K562 (cell line): ENCODE results near the gene TET2. TPM values are rescaled to one million over a fixed set of nuclear protein-coding genes. Genes with fewer than 3 reads are reported as not detected.

ENCODE experiments used
- polyA plus RNA-seq, 8 experiments: library from polyadenylated mRNA; depleted of rRNA in 4 of 8; stranded (reverse) in 5 of 8; unstranded in 3 of 8; fragments of >200 nt; fragmentation: Nextera tagmentation in 2 of 8; fragmentation: Illumina TruSeq in 1 of 8; extraction: Ambion mirVana in 2 of 8; extraction: Trizol in 1 of 8; gene quantifications; 2 replicates each; pipeline versions ENCODE4 v1.2.1 to v1.2.3, GENCODE V29; 2011 to 2014; ENCODE audit warnings: inconsistent platforms in 1 of 8, missing spikeins in 1 of 8
- total RNA-seq, 7 experiments: library from RNA; depleted of rRNA in 6 of 7; stranded (reverse); fragments of >200 nt in 6 of 7; fragmentation: Illumina TruSeq in 2 of 7; extraction: Trizol in 2 of 7; gene quantifications; 2 replicates each; pipeline versions ENCODE4 v1.2.1 to v1.2.3, GENCODE V29; 2011 to 2021; ENCODE audit warnings: low replicate concordance in 1 of 7
- TF ChIP-seq, protein P1 (sequence below): fragments of 450-650 bp; IDR thresholded peaks from 2 replicates; pipeline ENCODE4 v1.6.1; 2016; ENCODE audit warnings: low read depth

TET2 gene
- total and polyA plus RNA-seq, 9 of the 15 experiments (the other 6 are each of a cell fraction or from before 2014, with no cell fraction given): 0.80 to 11.1 (median 4.9) TPM

GRCh38 chr4:105179539-105180401, 33.1 kb downstream of the TET2 start (continued):
- TF ChIP-seq, protein P1, sequence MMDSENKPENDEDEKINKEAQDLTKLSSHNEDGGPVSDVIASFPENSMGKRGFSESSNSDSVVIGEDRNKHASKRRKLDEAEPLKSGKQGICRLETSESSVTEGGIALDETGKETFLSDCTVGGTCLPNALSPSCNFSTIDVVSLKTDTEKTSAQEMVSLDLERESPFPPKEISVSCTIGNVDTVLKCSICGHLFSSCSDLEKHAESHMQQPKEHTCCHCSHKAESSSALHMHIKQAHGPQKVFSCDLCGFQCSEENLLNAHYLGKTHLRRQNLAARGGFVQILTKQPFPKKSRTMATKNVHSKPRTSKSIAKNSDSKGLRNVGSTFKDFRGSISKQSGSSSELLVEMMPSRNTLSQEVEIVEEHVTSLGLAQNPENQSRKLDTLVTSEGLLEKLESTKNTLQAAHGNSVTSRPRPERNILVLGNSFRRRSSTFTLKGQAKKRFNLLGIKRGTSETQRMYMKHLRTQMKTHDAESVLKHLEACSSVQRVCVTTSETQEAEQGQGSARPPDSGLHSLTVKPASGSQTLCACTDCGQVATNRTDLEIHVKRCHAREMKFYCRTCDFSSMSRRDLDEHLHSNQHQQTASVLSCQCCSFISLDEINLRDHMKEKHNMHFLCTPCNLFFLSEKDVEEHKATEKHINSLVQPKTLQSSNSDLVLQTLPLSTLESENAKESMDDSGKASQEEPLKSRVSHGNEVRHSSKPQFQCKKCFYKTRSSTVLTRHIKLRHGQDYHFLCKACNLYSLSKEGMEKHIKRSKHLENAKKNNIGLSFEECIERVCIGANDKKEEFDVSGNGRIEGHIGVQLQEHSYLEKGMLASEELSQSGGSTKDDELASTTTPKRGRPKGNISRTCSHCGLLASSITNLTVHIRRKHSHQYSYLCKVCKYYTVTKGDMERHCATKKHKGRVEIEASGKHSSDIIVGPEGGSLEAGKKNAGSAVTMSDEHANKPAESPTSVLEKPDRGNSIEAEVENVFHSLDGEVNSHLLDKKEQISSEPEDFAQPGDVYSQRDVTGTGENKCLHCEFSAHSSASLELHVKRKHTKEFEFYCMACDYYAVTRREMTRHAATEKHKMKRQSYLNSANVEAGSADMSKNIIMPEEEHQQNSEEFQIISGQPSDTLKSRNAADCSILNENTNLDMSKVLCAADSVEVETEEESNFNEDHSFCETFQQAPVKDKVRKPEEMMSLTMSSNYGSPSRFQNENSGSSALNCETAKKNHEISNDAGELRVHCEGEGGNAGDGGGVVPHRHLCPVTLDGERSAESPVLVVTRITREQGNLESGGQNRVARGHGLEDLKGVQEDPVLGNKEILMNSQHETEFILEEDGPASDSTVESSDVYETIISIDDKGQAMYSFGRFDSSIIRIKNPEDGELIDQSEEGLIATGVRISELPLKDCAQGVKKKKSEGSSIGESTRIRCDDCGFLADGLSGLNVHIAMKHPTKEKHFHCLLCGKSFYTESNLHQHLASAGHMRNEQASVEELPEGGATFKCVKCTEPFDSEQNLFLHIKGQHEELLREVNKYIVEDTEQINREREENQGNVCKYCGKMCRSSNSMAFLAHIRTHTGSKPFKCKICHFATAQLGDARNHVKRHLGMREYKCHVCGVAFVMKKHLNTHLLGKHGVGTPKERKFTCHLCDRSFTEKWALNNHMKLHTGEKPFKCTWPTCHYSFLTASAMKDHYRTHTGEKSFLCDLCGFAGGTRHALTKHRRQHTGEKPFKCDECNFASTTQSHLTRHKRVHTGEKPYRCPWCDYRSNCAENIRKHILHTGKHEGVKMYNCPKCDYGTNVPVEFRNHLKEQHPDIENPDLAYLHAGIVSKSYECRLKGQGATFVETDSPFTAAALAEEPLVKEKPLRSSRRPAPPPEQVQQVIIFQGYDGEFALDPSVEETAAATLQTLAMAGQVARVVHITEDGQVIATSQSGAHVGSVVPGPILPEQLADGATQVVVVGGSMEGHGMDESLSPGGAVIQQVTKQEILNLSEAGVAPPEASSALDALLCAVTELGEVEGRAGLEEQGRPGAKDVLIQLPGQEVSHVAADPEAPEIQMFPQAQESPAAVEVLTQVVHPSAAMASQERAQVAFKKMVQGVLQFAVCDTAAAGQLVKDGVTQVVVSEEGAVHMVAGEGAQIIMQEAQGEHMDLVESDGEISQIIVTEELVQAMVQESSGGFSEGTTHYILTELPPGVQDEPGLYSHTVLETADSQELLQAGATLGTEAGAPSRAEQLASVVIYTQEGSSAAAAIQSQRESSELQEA: no peak
